H9 (cell line): ENCODE results near the gene WEE2. TPM values are rescaled to one million over a fixed set of nuclear protein-coding genes. Genes with fewer than 3 reads are reported as not detected.

ENCODE experiments used
- DNase-seq: peaks from one replicate; pipeline ENCODE4 v3.0.0-alpha.2; 2017
- H2AFZ ChIP-seq: one replicate; pipeline ENCODE4 v1.6.1; 2013; ENCODE audit warnings: mild to moderate bottlenecking, low read length, control low read depth, moderate library complexity
- H2AK5ac ChIP-seq: 2 replicates; pipeline ENCODE4 v1.6.1; 2013; ENCODE audit warnings: low read length, control low read depth, mixed read lengths; ENCODE audit not compliant: insufficient read length
- H2BK120ac ChIP-seq: one replicate; pipeline ENCODE4 v1.6.1; 2013; ENCODE audit warnings: low read depth, mild to moderate bottlenecking, low read length, control low read depth, inconsistent platforms; ENCODE audit not compliant: poor library complexity, severe bottlenecking
- H2BK12ac ChIP-seq: 2 replicates; pipeline ENCODE4 v1.6.1; 2013; ENCODE audit warnings: low read length, control low read depth, mixed read lengths, low read depth; ENCODE audit not compliant: insufficient read length
- H2BK15ac ChIP-seq: 2 replicates; pipeline ENCODE4 v1.6.1; 2013; ENCODE audit warnings: low read depth, low read length, control low read depth
- H2BK20ac ChIP-seq: one replicate; pipeline ENCODE4 v1.6.1; 2013; ENCODE audit warnings: low read depth, mild to moderate bottlenecking, low read length, control low read depth, inconsistent platforms; ENCODE audit not compliant: poor library complexity, severe bottlenecking
- H2BK5ac ChIP-seq: 2 replicates; pipeline ENCODE4 v1.6.1; 2013; ENCODE audit warnings: low read length, control low read depth, mixed read lengths; ENCODE audit not compliant: insufficient read length
- H3K14ac ChIP-seq: 2 replicates; pipeline ENCODE4 v1.6.1; 2013; ENCODE audit warnings: low read length, control low read depth; ENCODE audit not compliant: insufficient read depth
- H3K18ac ChIP-seq: 2 replicates; pipeline ENCODE4 v1.6.1; 2013; ENCODE audit warnings: low read depth, mild to moderate bottlenecking, mixed read lengths, low read length, control low read depth; ENCODE audit not compliant: insufficient read length
- H3K23ac ChIP-seq: 2 replicates; pipeline ENCODE4 v1.6.1; 2013; ENCODE audit warnings: low read length, control low read depth, mixed read lengths, low read depth; ENCODE audit not compliant: insufficient read length
- H3K23me2 ChIP-seq: 2 replicates; pipeline ENCODE4 v1.6.1; 2013; ENCODE audit warnings: low read depth, mild to moderate bottlenecking, mixed read lengths, low read length, control low read depth; ENCODE audit not compliant: insufficient read length, poor library complexity, severe bottlenecking
- H3K27ac ChIP-seq: 2 replicates; pipeline ENCODE4 v1.5.1; 2013; ENCODE audit warnings: low read length, control low read depth, mixed read lengths, low read depth; ENCODE audit not compliant: insufficient read length
- H3K27me3 ChIP-seq: 2 replicates; pipeline ENCODE4 v1.6.1; 2013; ENCODE audit warnings: low read length, control low read depth, inconsistent platforms; ENCODE audit not compliant: insufficient read depth
- H3K4ac ChIP-seq: 2 replicates; pipeline ENCODE4 v1.6.1; 2013; ENCODE audit warnings: low read depth, mild to moderate bottlenecking, control low read depth, inconsistent platforms, low read length, moderate library complexity
- H3K4me1 ChIP-seq: 2 replicates; pipeline ENCODE4 v1.6.1; 2013; ENCODE audit warnings: low read length, control low read depth, inconsistent platforms; ENCODE audit not compliant: insufficient read depth
- H3K4me2 ChIP-seq: 2 replicates; pipeline ENCODE4 v1.6.1; 2013; ENCODE audit warnings: low read length, control low read depth, mixed read lengths; ENCODE audit not compliant: insufficient read length, insufficient read depth
- H3K56ac ChIP-seq: 2 replicates; pipeline ENCODE4 v1.6.1; 2013; ENCODE audit warnings: low read depth, mild to moderate bottlenecking, mixed read lengths, low read length, control low read depth; ENCODE audit not compliant: insufficient read length
- H3K79me1 ChIP-seq: 2 replicates; pipeline ENCODE4 v1.6.1; 2013; ENCODE audit warnings: low read depth, mild to moderate bottlenecking, moderate library complexity, low read length, control low read depth, inconsistent platforms; ENCODE audit not compliant: insufficient read depth, poor library complexity, severe bottlenecking
- H3K79me2 ChIP-seq: 2 replicates; pipeline ENCODE4 v1.6.1; 2013; ENCODE audit warnings: low read length, control low read depth, inconsistent platforms; ENCODE audit not compliant: insufficient read depth
- H3K9ac ChIP-seq: 2 replicates; pipeline ENCODE4 v1.6.1; 2013; ENCODE audit warnings: low read length, control low read depth, mixed read lengths; ENCODE audit not compliant: insufficient read length; ENCODE audit errors: extremely low read depth
- H3K9me3 ChIP-seq: one replicate; pipeline ENCODE4 v1.6.1; 2013; ENCODE audit warnings: low read depth, low read length, inconsistent platforms; ENCODE audit not compliant: control insufficient read depth
- H3T11ph ChIP-seq: one replicate; pipeline ENCODE4 v1.6.1; 2013; ENCODE audit warnings: mild to moderate bottlenecking, low read length, control low read depth, inconsistent platforms
- H4K20me1 ChIP-seq: one replicate; pipeline ENCODE4 v1.6.1; 2013; ENCODE audit not compliant: control insufficient read depth, insufficient read length, insufficient read depth
- H4K5ac ChIP-seq: 2 replicates; pipeline ENCODE4 v1.6.1; 2013; ENCODE audit warnings: low read depth, mild to moderate bottlenecking, mixed read lengths, low read length, control low read depth; ENCODE audit not compliant: insufficient read length
- H4K8ac ChIP-seq: replicated peaks from 2 replicates; pipeline ENCODE4 v1.6.1; 2013; ENCODE audit warnings: low read length, control low read depth, mixed read lengths, low read depth; ENCODE audit not compliant: insufficient read length
- H4K91ac ChIP-seq: 2 replicates; pipeline ENCODE4 v1.6.1; 2013; ENCODE audit warnings: low read depth, mild to moderate bottlenecking, moderate library complexity, mixed read lengths, low read length, control low read depth; ENCODE audit not compliant: insufficient read length
- H3K27ac Mint-ChIP-seq, 3 experiments: 2 replicates in 2 of 3; 3 replicates in 1 of 3; pipeline ENCODE4 v1.8.0; 2020 to 2021; ENCODE audit warnings: mixed read lengths in 3 of 3, mild to moderate bottlenecking in 1 of 3, moderate library complexity in 1 of 3
- H3K27me3 Mint-ChIP-seq: 2 replicates; pipeline ENCODE4 v1.8.0; 2021; ENCODE audit warnings: low read depth, mild to moderate bottlenecking, moderate library complexity, mixed read lengths
- H3K36me3 Mint-ChIP-seq, 3 experiments: 2 replicates in 2 of 3; 3 replicates in 1 of 3; pipeline ENCODE4 v1.8.0; 2020 to 2021; ENCODE audit warnings: low read depth in 3 of 3, mixed read lengths in 3 of 3; ENCODE audit not compliant: insufficient read depth in 1 of 3
- H3K4me1 Mint-ChIP-seq, 2 experiments: 2 replicates each; pipeline ENCODE4 v1.8.0; 2020; ENCODE audit warnings: mixed read lengths in 2 of 2
- H3K4me3 Mint-ChIP-seq, 2 experiments: 2 replicates in 1 of 2; 3 replicates in 1 of 2; pipeline ENCODE4 v1.8.0; 2020 to 2021; ENCODE audit warnings: mild to moderate bottlenecking in 2 of 2, mixed read lengths in 2 of 2, moderate library complexity in 1 of 2
- H3K9me3 Mint-ChIP-seq, 2 experiments: 2 replicates in 1 of 2; 3 replicates in 1 of 2; pipeline ENCODE4 v1.8.0; 2020; ENCODE audit warnings: mild to moderate bottlenecking in 2 of 2, mixed read lengths in 2 of 2, moderate library complexity in 1 of 2
- CTCF ChIP-seq: fragments of 200-600 bp; sonication (generic); conservative IDR thresholded peaks from 3 replicates; pipeline ENCODE4 v1.8.0; 2021; ENCODE audit warnings: antibody characterized with exemption, mild to moderate bottlenecking
- WGBS: extraction: QIAGEN DNeasy Blood & Tissue Kit; methylation state at CpG from one replicate; pipeline ENCODE4 v1.1.7; 2013; ENCODE audit warnings: missing lambda C conversion rate, low lambda C conversion rate, mixed read lengths; ENCODE audit not compliant: insufficient read length; ENCODE audit errors: extremely low coverage; 5-methylcytosine and 5-hydroxymethylcytosine counted together
- total RNA-seq: library from RNA; stranded (reverse); gene quantifications from 2 replicates; pipeline ENCODE4 v1.2.1, GENCODE V29; 2021

WEE2 gene
- total RNA-seq, 1 experiment from 2014 or later, result not detected

- Histone ChIP-seq H3K9me3 (no peaks in the 10 kb centered on the region), H3K23ac (no peak overlapping the region), H2BK120ac (no peak overlapping the region), H3K9ac (no peak overlapping the region), H2AK5ac (no peak overlapping the region), H3K18ac (no peak overlapping the region), H3K4ac (no peak overlapping the region), H4K91ac (no peak overlapping the region), H2BK5ac (no peak overlapping the region), H3K4me1 (no peaks in the 10 kb centered on the region), H3K23me2 (no peaks in the 10 kb centered on the region), H3K27ac (no peak overlapping the region), H3K4me2 (no peak overlapping the region), H3T11ph (no peak overlapping the region), H2BK20ac (no peak overlapping the region), H2BK15ac (no peak overlapping the region), H4K20me1 (no peaks in the 10 kb centered on the region), H4K5ac (no peak overlapping the region), H3K27me3 (no peaks in the 10 kb centered on the region), H4K8ac (no peak overlapping the region), H3K14ac (no peak overlapping the region), H3K56ac (no peak overlapping the region), H2AFZ (no peak overlapping the region), H2BK12ac (no peak overlapping the region), H3K79me2 (no peaks in the 10 kb centered on the region), H3K79me1 (no peaks in the 10 kb centered on the region)
- H3K9me3 Mint-ChIP-seq, result peaks cover 2 to 3% of the 10 kb centered on the region in 2 experiments; a peak in 3 of 5 replicates
- TF ChIP-seq CTCF, result no peak
- H3K27ac Mint-ChIP-seq, result no peak overlapping the region
- WGBS, result 100% methylated on average over 1 of the region's 2 CpGs
- H3K4me3 Mint-ChIP-seq, result no peak overlapping the region
- no peak for DNase-seq
- H3K36me3 Mint-ChIP-seq, result peaks cover 31 to 62% (median 61%) of the 10 kb centered on the region in 3 experiments
- peaks cover 0 to under 1% of the 10 kb centered on the region in 2 experiments; a peak in 1 of 4 replicates for H3K4me1 Mint-ChIP-seq
- H3K27me3 Mint-ChIP-seq, result no peaks in the 10 kb centered on the region
Measured at GRCh38 chr7:141668853-141669252, 39.3 kb upstream of the WEE2 start.
